KMS-11 (cell line): ENCODE data around the gene CDH19.
A peak's percentile ranks its signal among the peaks of the same experiment; 100 is the strongest.

ENCODE experiments used
- H2AFZ ChIP-seq: fragments of 200-600 bp; sonication (generic); 2 replicates; pipeline ENCODE4 v1.6.1; 2016; ENCODE audit warnings: antibody characterized with exemption, mixed run types, low read depth
- H3K27ac ChIP-seq: fragments of 200-600 bp; sonication (generic); 2 replicates; pipeline ENCODE4 v1.6.1; 2016; ENCODE audit warnings: mild to moderate bottlenecking, mixed run types
- H3K27me3 ChIP-seq: fragments of 200-600 bp; sonication (generic); 2 replicates; pipeline ENCODE4 v1.6.1; 2017; ENCODE audit warnings: mild to moderate bottlenecking, low read depth, mixed run types, moderate library complexity; ENCODE audit not compliant: insufficient read depth
- H3K36me3 ChIP-seq: fragments of 200-600 bp; sonication (generic); 2 replicates; pipeline ENCODE4 v1.6.1; 2017; ENCODE audit warnings: mild to moderate bottlenecking, mixed run types; ENCODE audit not compliant: insufficient read depth
- H3K4me1 ChIP-seq: fragments of 200-600 bp; sonication (generic); 2 replicates; pipeline ENCODE4 v1.6.1; 2016; ENCODE audit warnings: mild to moderate bottlenecking, low read depth, mixed run types; ENCODE audit not compliant: poor library complexity, severe bottlenecking
- H3K4me2 ChIP-seq: fragments of 200-600 bp; sonication (generic); 2 replicates; pipeline ENCODE4 v1.7.0; 2016; ENCODE audit warnings: mild to moderate bottlenecking, mixed run types
- H3K4me3 ChIP-seq: fragments of 200-600 bp; sonication (generic); IDR thresholded peaks from 2 replicates; pipeline ENCODE4 v1.6.1; 2017; ENCODE audit warnings: low read depth, low read length, mixed read lengths; ENCODE audit not compliant: insufficient read depth
- H3K79me2 ChIP-seq: fragments of 200-600 bp; sonication (generic); 2 replicates; pipeline ENCODE4 v1.6.1; 2016; ENCODE audit warnings: low read depth, mixed run types; ENCODE audit not compliant: insufficient read depth
- H3K9ac ChIP-seq: fragments of 200-600 bp; sonication (generic); 2 replicates; pipeline ENCODE4 v1.6.1; 2016; ENCODE audit warnings: mild to moderate bottlenecking, mixed run types
- H4K20me1 ChIP-seq: fragments of 200-600 bp; sonication (generic); 2 replicates; pipeline ENCODE4 v1.6.1; 2016; ENCODE audit warnings: mild to moderate bottlenecking, mixed run types; ENCODE audit not compliant: insufficient read depth
- TF ChIP-seq, protein P1 (sequence below): fragments of 200-600 bp; sonication (generic); conservative IDR thresholded peaks from 2 replicates; pipeline ENCODE4 v1.6.1; 2017; ENCODE audit warnings: low read depth, mild to moderate bottlenecking, antibody characterized with exemption, low read length, moderate library complexity, mixed read lengths

Gene CDH19

DNA sequence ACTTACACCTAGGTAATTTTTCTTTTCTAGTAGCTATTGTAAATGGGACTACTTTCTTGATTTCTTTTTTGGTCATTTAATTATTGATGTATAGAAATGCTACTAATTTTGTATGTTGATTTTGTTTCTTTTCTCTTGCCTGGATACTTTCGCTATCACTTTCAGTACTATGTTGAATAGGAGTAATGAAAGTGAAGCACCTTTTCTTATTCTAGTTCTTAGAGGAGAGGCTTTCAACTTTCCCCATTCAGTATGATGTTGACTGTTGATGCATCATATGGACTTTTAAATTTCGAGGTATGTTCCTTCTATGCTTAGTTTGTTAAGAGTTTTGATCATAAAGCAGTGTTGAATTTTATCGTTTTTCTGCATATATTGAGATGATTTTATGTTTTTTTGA lies 142.5 kb downstream of the CDH19 start:
- Histone ChIP-seq H4K20me1 (no peaks in the 10 kb centered on the region), H2AFZ (no peak overlapping the region), H3K9ac (no peak overlapping the region), H3K4me1 (peaks cover 10% of the 10 kb centered on the region), H3K36me3 (no peaks in the 10 kb centered on the region), H3K27ac (no peak overlapping the region), H3K4me2 (0 out of 2 replicates have a peak overlapping the region, but pooled peaks have one; percentile 1), H3K27me3 (no peaks in the 10 kb centered on the region), H3K4me3 (no peak overlapping the region), H3K79me2 (no peaks in the 10 kb centered on the region)
- TF ChIP-seq, protein P1, sequence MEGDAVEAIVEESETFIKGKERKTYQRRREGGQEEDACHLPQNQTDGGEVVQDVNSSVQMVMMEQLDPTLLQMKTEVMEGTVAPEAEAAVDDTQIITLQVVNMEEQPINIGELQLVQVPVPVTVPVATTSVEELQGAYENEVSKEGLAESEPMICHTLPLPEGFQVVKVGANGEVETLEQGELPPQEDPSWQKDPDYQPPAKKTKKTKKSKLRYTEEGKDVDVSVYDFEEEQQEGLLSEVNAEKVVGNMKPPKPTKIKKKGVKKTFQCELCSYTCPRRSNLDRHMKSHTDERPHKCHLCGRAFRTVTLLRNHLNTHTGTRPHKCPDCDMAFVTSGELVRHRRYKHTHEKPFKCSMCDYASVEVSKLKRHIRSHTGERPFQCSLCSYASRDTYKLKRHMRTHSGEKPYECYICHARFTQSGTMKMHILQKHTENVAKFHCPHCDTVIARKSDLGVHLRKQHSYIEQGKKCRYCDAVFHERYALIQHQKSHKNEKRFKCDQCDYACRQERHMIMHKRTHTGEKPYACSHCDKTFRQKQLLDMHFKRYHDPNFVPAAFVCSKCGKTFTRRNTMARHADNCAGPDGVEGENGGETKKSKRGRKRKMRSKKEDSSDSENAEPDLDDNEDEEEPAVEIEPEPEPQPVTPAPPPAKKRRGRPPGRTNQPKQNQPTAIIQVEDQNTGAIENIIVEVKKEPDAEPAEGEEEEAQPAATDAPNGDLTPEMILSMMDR, result no peak

DNA sequence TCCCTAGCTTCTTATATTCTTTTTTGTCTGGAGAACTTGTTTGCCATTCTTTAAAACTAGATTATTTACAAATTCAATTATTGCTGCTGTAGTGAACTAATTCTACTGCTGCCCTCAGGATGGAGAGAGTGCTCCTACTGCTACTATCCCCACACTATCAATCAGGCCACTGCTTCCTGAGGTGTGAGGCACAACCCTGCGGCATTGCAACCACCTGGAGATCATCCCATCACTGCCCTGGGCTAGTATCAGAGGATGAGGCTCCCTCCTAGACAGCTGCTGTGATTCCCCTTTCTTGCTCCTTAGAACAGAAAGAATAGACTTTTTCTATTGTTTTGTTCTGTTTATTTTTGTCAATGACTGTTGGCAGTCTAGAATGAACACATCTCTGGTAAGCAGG lies 146.6 kb downstream of the CDH19 start:
- H3K9ac ChIP-seq, result no peak overlapping the region
- no peaks in the 10 kb centered on the region for H3K79me2 ChIP-seq
- H3K27ac ChIP-seq, result no peak overlapping the region
- no peaks in the 10 kb centered on the region for H4K20me1 ChIP-seq
- H2AFZ ChIP-seq, result no peak overlapping the region
- no peaks in the 10 kb centered on the region for H3K36me3 ChIP-seq
- no peaks in the 10 kb centered on the region for H3K27me3 ChIP-seq
- H3K4me3 ChIP-seq, result no peak overlapping the region
- TF ChIP-seq, protein P1, result no peak
- peaks cover 10% of the 10 kb centered on the region for H3K4me1 ChIP-seq
- no peak overlapping the region for H3K4me2 ChIP-seq
